HG03095 (cell line): ENCODE results near the gene PRKN.

Source experiments
- ATAC-seq: cut with Tn5 transposase; IDR thresholded peaks from one replicate; pipeline ENCODE4 v1.9.1; 2021; ENCODE audit warnings: moderate library complexity; ENCODE audit not compliant: unreplicated experiment

Gene PRKN

GRCh38 chr6:161749576-161749975 lies 978.0 kb downstream of the PRKN start:
- ATAC-seq = no peak

- no peak for ATAC-seq
These were observed 978.8 kb downstream of the PRKN start for GRCh38 chr6:161748535-161749416.

GRCh38 chr6:161747506-161747905 lies 980.1 kb downstream of the PRKN start:
- no peak for ATAC-seq

- no peak for ATAC-seq
These were observed 981.9 kb downstream of the PRKN start for GRCh38 chr6:161745594-161746141.

- no peak for ATAC-seq
These were observed 982.4 kb downstream of the PRKN start for GRCh38 chr6:161745128-161745527.

GRCh38 chr6:161744211-161745067 lies 983.1 kb downstream of the PRKN start:
- ATAC-seq = no peak

- no peak for ATAC-seq
These were observed 983.9 kb downstream of the PRKN start for GRCh38 chr6:161743509-161744178.

- no peak for ATAC-seq
These were observed 987.1 kb downstream of the PRKN start for GRCh38 chr6:161740486-161740885.

- ATAC-seq = no peak
These were observed 990.7 kb downstream of the PRKN start for GRCh38 chr6:161736781-161737292.

GRCh38 chr6:161736326-161736725 lies 991.2 kb downstream of the PRKN start:
- ATAC-seq = no peak

GRCh38 chr6:161732594-161732993 lies 995.0 kb downstream of the PRKN start:
- no peak for ATAC-seq

GRCh38 chr6:161727083-161727833 lies 1000.3 kb downstream of the PRKN start:
- ATAC-seq = no peak

GRCh38 chr6:161722394-161722793 lies 1005.2 kb downstream of the PRKN start:
- no peak for ATAC-seq

GRCh38 chr6:161721511-161721910 lies 1006.1 kb downstream of the PRKN start:
- no peak for ATAC-seq

GRCh38 chr6:161716176-161716575 lies 1011.4 kb downstream of the PRKN start:
- no peak for ATAC-seq

GRCh38 chr6:161711938-161712337 lies 1015.6 kb downstream of the PRKN start:
- no peak for ATAC-seq

- no peak for ATAC-seq
These were observed 1016.1 kb downstream of the PRKN start for GRCh38 chr6:161711515-161711914.

- no peak for ATAC-seq
These were observed 1016.9 kb downstream of the PRKN start for GRCh38 chr6:161710698-161711097.

- no peak for ATAC-seq
These were observed 1026.5 kb downstream of the PRKN start for GRCh38 chr6:161701056-161701455.

- ATAC-seq = no peak
These were observed 1030.8 kb downstream of the PRKN start for GRCh38 chr6:161696801-161697200.
